Cardiac fibroblast (primary cell): ENCODE data around the gene UGT2A3.

Experiments used
- DNase-seq, 2 donors: peaks; one replicate each; pipeline versions ENCODE4 v3.0.0 to v3.0.0-alpha.2; 2010; ENCODE audit warnings: low read depth in 2 of 2
- H3K4me3 ChIP-seq, 2 donors: replicated peaks in 1 of 2; 1 replicate in 1 of 2; 2 replicates in 1 of 2; pipeline ENCODE4 v1.5.1; 2011; ENCODE audit warnings: low read depth in 2 of 2, low read length in 2 of 2, mild to moderate bottlenecking in 2 of 2, moderate library complexity in 1 of 2
- TF ChIP-seq, protein P1 (sequence below): IDR thresholded peaks from one replicate; pipeline ENCODE4 v1.5.1; 2011; ENCODE audit warnings: low read depth, mild to moderate bottlenecking, low read length, inconsistent platforms

Gene UGT2A3

DNA sequence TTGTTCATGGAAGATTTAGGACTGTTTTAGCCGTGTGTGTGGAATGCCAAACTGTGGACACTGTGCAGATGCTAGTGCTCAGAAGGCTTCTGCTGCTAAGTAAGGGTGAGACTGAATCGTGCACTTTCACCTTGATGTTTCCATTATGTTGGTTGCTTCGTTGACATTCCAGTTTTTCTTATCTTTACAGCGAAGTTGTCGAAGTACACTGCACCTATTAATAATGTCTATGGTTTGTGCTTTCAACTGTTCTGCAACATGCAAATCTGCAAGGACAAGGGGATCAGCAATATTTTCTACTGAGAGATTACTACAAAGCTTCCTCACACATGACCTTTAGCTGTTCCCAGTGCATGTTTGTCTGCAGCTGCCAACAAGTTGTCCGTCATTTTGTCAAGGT, 67.7 kb downstream of the UGT2A3 start:
- no peak for DNase-seq
- no peak overlapping the region for H3K4me3 ChIP-seq
- TF ChIP-seq, protein P1, sequence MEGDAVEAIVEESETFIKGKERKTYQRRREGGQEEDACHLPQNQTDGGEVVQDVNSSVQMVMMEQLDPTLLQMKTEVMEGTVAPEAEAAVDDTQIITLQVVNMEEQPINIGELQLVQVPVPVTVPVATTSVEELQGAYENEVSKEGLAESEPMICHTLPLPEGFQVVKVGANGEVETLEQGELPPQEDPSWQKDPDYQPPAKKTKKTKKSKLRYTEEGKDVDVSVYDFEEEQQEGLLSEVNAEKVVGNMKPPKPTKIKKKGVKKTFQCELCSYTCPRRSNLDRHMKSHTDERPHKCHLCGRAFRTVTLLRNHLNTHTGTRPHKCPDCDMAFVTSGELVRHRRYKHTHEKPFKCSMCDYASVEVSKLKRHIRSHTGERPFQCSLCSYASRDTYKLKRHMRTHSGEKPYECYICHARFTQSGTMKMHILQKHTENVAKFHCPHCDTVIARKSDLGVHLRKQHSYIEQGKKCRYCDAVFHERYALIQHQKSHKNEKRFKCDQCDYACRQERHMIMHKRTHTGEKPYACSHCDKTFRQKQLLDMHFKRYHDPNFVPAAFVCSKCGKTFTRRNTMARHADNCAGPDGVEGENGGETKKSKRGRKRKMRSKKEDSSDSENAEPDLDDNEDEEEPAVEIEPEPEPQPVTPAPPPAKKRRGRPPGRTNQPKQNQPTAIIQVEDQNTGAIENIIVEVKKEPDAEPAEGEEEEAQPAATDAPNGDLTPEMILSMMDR: no peak
